ENCODE results near the gene C5AR2. TPM values are rescaled to one million over a fixed set of nuclear protein-coding genes. Genes with fewer than 3 reads are reported as not detected.
"Not testable (repeated sequence)": the region's sequence is repeated elsewhere in the genome, so short reads cannot be mapped to it uniquely, and the experiment has no call there.

The C5AR2 gene
- total RNA-seq, 1 experiment from 2014 or later = 0.08 TPM

DNA sequence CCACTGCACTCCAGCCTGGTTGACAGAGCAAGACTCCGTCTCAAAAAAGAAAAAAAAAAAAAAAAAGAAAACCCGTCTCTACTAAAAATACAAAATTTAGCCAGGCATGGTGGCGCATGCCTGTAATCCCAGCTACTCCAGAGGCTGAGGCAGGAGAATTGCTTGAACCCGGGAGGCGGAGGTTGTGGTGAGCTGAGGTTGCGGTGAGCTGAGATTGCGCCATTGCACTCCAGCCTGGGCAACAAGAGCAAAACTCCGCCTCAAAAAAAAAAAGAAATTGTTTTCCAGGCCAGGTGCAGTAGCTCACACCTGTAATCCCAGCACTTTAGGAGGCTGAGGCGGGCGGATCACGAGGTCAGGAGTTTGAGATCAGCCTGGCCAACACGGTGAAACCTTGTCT lies 54.6 kb downstream of the C5AR2 start:
- DNase-seq (ENCODE audit: low spot score) = not testable (repeated sequence)

DNA sequence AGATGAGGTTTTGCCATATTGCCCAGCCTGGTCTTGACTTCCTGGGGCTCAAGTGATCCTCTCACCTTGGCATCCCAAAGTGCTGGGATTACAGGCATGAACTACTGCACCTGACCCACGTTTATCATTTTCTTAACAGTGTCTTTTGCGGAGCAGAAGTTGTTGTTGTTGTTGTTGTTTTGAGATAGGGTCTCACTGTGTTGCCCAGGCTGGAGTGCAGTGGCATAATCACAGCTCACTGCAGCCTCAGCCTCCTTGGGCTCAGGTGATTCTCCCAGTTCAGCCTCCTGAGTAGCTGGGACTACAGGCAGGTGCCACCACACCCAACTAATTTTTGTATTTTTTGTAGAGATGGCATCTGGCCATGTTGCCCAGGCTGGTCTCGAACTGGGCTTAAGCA lies 55.6 kb downstream of the C5AR2 start:
- not testable (repeated sequence) for DNase-seq (ENCODE audit: low spot score)

DNA sequence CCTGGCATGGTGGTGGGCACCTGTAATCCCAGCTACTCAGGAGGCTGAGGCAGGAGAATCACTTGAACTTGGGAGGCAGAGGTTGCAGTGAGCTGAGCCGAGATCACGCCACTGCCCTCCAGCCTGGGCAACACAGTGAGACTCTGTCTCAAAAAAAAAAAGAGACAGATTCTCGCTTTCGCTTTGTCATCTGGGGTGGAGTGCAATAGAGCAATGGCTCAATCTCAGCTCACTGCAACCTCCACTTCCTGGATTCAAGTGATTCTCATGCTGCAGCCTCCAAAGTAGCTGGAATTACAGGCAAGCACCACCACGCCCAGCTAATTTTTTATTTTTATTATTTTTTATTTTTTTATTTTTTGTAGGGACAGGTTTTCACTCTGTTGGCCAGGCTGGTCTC lies 56.7 kb downstream of the C5AR2 start:
- DNase-seq (ENCODE audit: low spot score) = not testable (repeated sequence)

DNA sequence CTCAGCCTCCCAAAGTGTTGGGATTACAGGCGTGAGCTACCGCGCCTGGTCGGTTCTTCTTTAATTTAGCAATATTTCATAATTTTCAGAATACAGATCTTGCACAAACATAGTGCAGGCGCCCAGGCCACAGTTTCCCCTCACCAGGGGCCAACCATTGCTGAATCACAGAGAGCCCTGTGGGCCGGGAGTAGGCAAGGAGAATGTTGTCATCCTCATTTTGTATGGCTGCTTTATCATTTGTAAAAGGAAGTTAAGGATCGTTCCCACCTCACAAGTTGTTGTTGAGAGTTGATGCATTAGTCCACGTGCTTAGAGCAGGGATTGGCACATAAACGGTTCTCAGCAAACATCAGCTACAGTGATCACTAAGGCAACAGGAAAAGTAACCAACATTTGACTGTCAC lies 57.2 kb downstream of the C5AR2 start:
- no peak for DNase-seq (ENCODE audit: low spot score)

DNA sequence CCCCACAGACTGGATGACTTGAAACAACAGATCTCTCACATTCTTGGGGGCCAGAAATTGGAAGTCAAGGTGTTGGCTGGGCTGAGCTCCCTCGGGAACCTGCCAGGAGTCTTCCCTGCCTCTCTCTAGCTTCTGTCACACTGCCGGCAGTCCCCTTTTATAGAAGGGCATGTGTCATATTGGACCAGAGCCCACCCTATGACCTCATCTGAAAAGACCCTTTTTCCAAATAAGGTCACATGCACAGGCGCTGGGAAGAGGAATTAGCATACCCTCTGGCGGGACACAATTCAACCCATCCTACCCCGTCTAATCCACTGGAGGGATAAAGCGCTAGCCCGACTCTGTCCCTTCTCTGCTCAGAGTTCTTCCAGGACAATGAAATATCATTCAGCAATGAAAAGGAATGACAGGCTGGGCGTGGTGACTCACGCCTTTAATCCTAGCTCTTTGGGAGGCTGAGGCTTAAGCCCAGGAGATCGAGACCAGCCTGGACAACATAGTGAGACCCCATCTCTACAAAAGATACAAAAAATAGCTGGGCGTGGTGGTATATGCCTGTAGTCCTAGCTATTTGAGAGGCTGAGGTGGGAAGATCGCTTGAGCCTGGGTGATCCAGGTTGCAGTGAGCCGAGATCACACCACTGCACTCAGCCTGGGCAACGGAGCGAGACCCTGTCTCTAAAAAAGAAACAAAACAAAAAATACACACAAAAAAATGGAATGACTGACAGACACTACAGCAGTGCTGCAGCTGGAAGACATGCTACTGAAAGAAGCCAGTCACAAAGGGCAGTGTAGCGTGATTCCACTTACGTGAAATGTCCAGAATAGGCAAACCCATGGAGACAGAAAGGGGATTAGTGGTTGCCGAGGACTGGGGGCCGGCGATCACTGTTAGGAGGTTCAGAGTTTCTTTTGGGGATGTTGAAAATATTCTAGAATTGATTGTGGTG lies 58.8 kb downstream of the C5AR2 start:
- DNase-seq (ENCODE audit: low spot score) = no peak

DNA sequence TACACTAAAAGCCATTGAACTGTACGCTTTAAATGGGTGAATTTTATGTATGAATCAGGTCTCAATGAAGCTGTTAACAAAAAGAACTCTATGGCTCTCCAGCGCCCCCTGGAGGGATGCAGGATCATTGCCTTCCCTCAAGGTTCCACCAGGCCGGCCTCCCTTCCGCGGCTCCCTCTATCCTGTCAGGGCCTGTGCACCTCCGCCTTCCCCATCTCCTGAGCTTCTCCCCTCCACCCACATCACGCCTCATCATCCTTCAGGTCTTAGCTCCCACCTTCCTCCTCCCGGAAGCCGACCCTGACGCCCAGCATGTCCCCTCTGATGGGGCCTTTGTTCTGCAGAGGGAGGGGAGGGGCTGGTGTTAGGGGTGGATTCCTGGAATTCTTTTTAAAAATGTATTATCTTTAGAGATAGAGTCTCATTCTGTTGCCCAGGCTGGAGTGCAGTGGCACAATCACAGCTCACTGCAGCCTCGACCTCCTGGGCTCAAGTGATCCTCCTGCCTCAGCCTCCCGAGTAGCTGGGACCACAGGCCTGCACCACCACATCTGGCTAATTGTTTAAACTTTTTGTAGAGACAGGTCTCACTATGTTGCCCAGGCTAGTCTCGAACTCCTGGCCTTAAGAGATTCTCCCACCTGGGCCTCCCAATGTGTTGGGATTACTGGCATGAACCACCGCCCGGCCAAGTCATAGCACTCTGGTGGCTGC lies 59.7 kb downstream of the C5AR2 start:
- DNase-seq (ENCODE audit: low spot score) = peak; percentile 52

Other genes starting within 250 kb of the C5AR2 start
- gene ZC3H4, start 218.4 kb upstream of the C5AR2 start, total RNA-seq (2014; rRNA removed; shearing (Covaris generic)) = 6.3 and 7.6 TPM in 2 replicates
- gene SAE1, start 201.3 kb upstream of the C5AR2 start, total RNA-seq (2014; rRNA removed; shearing (Covaris generic)) = 362 and 397 TPM in 2 replicates
- gene BBC3, start 101.0 kb upstream of the C5AR2 start, total RNA-seq (2014; rRNA removed; shearing (Covaris generic)) = 3.3 and 3.7 TPM in 2 replicates
- 3.4 and 3.6 TPM in 2 replicates for gene CCDC9, start 75.7 kb upstream of the C5AR2 start, total RNA-seq (2014; rRNA removed; shearing (Covaris generic))
- 5.7 and 7.2 TPM in 2 replicates for gene INAFM1, start 57.3 kb upstream of the C5AR2 start, total RNA-seq (2014; rRNA removed; shearing (Covaris generic))
- gene C5AR1, start 22.3 kb upstream of the C5AR2 start, total RNA-seq (2014; rRNA removed; shearing (Covaris generic)) = 0.04 TPM in 1 of 2 replicates, not detected in the other
- 7.3 and 8.0 TPM in 2 replicates for gene DHX34, start 17.1 kb downstream of the C5AR2 start, total RNA-seq (2014; rRNA removed; shearing (Covaris generic))
- 45.8 and 52.2 TPM in 2 replicates for gene MEIS3, start 87.4 kb downstream of the C5AR2 start, total RNA-seq (2014; rRNA removed; shearing (Covaris generic))
- 0.19 TPM in 1 of 2 replicates, not detected in the other for gene SLC8A2, start 139.7 kb downstream of the C5AR2 start, total RNA-seq (2014; rRNA removed; shearing (Covaris generic))
- gene KPTN, start 152.0 kb downstream of the C5AR2 start, total RNA-seq (2014; rRNA removed; shearing (Covaris generic)) = 9.2 and 10.6 TPM in 2 replicates
- gene NAPA, start 182.9 kb downstream of the C5AR2 start, total RNA-seq (2014; rRNA removed; shearing (Covaris generic)) = 125 and 135 TPM in 2 replicates
- gene ZNF541, start 241.0 kb downstream of the C5AR2 start, total RNA-seq (2014; rRNA removed; shearing (Covaris generic)) = not detected in 2 replicates